ENCODE data around the gene RAB7B.

GRCh38 chr1:205955499-205955898 lies 47.7 kb downstream of the RAB7B start:
- TF ChIP-seq CTCF (IDR thresholded peaks at IDR 0.05) = no peak
- no peak for TF ChIP-seq POLR2A (IDR thresholded peaks at IDR 0.05)
